Brain microvascular endothelial cell (primary cell): Measurements from ENCODE around the gene SLC31A2.
"Not testable (repeated sequence)": the region's sequence is repeated elsewhere in the genome, so short reads cannot be mapped to it uniquely, and the experiment has no call there.

Experiments
- DNase-seq: peaks from one replicate; pipeline ENCODE4 v3.0.0-alpha.2; 2020
- H3K27ac ChIP-seq: fragments of 250-450 bp; sonication (Bioruptor Pico); 2 replicates; pipeline ENCODE4 v1.5.1; 2020; ENCODE audit warnings: mild to moderate bottlenecking, moderate library complexity
- H3K27me3 ChIP-seq: fragments of 250-450 bp; sonication (Bioruptor Pico); replicated peaks from 2 replicates; pipeline ENCODE4 v1.5.1; 2020; ENCODE audit warnings: mild to moderate bottlenecking
- H3K36me3 ChIP-seq: fragments of 250-450 bp; sonication (Bioruptor Pico); replicated peaks from 2 replicates; pipeline ENCODE4 v1.5.1; 2020; ENCODE audit warnings: mild to moderate bottlenecking
- H3K4me3 ChIP-seq: 2 replicates; pipeline ENCODE4 v1.5.1; 2011; ENCODE audit warnings: low read depth, mild to moderate bottlenecking, control low read depth, low read length, moderate library complexity
- in situ Hi-C: cut with HindIII; loops from 2 replicates; pipeline ENCODE4 v1.10.0; 2017; ENCODE audit warnings: low sequenced_read_pairs, low pct_ligation_motif_present
- TF ChIP-seq, protein P1 (sequence below): IDR thresholded peaks from 2 replicates; pipeline ENCODE4 v1.5.1; 2011; ENCODE audit warnings: low read depth, mild to moderate bottlenecking, moderate library complexity, low read length, control low read depth, inconsistent platforms; ENCODE audit errors: missing control alignments

SLC31A2 gene

GRCh38 chr9:113150670-113151611 is at the start of gene SLC31A2:
TSS of gene SLC31A2 (plus strand) at chr9:113151007. CDS start at chr9:113151075, 68 bp downstream.
- Histone ChIP-seq H3K36me3 (no peaks in the 10 kb centered on the region), H3K4me3 (peak within 1 kb of the TSS; percentile 85), H3K27ac (no peak within 1 kb of the TSS), H3K27me3 (no peaks in the 10 kb centered on the region)
- TF ChIP-seq, protein P1, sequence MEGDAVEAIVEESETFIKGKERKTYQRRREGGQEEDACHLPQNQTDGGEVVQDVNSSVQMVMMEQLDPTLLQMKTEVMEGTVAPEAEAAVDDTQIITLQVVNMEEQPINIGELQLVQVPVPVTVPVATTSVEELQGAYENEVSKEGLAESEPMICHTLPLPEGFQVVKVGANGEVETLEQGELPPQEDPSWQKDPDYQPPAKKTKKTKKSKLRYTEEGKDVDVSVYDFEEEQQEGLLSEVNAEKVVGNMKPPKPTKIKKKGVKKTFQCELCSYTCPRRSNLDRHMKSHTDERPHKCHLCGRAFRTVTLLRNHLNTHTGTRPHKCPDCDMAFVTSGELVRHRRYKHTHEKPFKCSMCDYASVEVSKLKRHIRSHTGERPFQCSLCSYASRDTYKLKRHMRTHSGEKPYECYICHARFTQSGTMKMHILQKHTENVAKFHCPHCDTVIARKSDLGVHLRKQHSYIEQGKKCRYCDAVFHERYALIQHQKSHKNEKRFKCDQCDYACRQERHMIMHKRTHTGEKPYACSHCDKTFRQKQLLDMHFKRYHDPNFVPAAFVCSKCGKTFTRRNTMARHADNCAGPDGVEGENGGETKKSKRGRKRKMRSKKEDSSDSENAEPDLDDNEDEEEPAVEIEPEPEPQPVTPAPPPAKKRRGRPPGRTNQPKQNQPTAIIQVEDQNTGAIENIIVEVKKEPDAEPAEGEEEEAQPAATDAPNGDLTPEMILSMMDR, result peak; percentile 46
- peak; percentile 70 for DNase-seq
- in situ Hi-C loops, result no loop called here

GRCh38 chr9:113105345-113105744 is 45.5 kb upstream of the SLC31A2 start:
- DNase-seq, H3K27me3 ChIP-seq, H3K4me3 ChIP-seq, H3K36me3 ChIP-seq, in situ Hi-C loops, H3K27ac ChIP-seq: not testable (repeated sequence)

DNA sequence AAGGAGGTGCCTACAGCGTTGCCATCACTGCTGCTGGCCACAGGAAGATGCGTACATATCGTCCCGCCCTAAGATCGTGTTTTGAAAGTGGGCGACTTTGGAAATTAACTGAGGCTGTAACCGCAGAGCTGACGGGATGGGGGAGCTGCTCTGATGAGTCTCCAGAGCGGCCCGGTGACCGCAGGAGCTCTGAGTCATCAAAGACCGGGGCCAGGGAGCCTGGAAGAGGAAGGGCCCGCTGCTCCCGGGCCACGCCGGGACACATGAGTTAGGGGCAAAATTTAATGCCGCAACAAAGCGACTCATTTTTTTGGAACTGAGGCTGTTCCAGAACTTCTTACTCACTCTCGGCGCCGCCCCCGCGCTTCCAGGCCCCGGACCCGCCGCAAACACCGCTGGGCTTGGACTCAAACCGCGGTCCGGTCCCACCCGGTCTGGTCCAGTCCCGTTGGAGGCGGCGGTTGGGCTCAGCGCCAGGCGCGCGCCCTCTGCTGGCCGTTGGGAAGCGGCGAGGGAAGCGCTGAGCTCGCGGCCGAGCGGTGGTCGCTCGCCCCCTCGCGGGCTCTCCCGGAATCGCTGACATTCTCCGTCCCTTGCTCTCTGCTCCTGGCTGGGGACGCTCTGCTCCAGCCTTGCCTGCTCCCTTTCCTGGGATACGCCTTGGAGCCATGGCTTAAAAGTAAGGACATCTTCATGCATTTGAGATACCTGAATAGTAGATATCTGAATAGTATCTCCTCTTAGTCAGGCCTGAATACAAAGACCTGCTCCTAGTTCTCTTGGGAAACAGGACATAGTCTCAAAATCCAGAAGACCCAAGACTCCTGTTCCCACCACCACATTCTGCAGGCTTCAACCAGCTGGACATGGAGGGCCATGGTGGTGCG is 39.5 kb upstream of the SLC31A2 start:
- H3K4me3 ChIP-seq, H3K36me3 ChIP-seq, DNase-seq, in situ Hi-C loops, H3K27ac ChIP-seq, H3K27me3 ChIP-seq: not testable (repeated sequence)
- TF ChIP-seq, protein P1, result peak; percentile 13

GRCh38 chr9:113112706-113113510 is 37.9 kb upstream of the SLC31A2 start:
- H3K4me3 ChIP-seq, DNase-seq, H3K36me3 ChIP-seq, in situ Hi-C loops, H3K27me3 ChIP-seq, H3K27ac ChIP-seq: not testable (repeated sequence)

DNA sequence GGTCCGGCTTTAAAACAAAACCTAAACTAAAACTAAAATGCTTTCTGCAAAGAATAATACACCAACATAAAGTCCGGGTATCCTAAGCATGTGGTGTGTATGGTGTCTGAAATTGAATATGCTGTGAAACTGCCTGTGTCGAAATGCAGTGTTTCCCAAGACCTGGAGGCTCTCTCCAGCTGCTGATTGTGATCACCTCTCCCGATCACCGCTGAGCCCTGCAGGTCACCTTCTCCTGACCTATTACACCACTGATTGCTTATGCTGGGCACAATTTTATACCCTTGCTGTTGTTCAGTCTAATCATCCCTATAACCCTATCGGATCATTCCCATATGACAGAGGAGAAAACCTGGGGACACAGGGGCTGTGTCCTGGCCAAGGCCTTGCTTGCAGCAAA is 32.0 kb upstream of the SLC31A2 start:
- DNase-seq, H3K36me3 ChIP-seq, H3K27ac ChIP-seq, H3K27me3 ChIP-seq, in situ Hi-C loops, H3K4me3 ChIP-seq: not testable (repeated sequence)

DNA sequence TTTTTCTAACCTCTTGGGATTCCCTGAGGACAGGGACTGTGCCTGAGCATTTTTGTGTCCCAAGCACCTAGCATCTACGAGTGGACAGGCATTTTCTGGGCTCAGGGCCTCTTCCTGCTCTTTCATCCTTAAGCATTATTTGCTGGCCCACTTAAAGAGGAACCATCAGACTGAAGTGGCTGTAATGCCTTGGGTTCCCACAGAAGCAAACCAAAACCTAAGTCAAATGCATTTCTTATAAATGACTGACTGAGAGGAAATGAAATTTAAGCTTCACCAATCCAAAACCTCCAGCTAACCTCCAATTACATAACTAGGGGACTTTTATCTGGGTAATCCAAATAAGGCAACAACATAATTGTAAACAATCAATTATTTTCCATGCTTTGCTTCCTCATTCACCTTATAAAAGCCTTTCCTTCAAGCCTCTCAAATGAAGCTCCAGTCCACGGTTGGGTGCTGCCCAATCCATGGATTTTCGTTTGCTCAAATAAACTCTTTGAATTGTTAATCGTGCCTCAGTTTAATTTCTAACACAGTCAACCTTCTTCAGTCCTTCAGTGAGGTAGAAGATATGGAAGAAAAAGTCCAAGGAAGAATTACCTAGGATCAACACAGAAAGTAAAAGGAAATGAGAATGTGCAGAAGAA is 25.3 kb upstream of the SLC31A2 start:
- no peak for DNase-seq

More for the DNA sequence above, 25.3 kb upstream of the SLC31A2 start:
- Histone ChIP-seq H3K36me3 (no peaks in the 10 kb centered on the region), H3K27me3 (no peaks in the 10 kb centered on the region), H3K4me3 (no peak overlapping the region), H3K27ac (no peak overlapping the region)
- in situ Hi-C loops, result no loop called here
- TF ChIP-seq, protein P1, result no peak
